Measurements from ENCODE around the gene ELP4. TPM values are rescaled to one million over a fixed set of nuclear protein-coding genes. Genes with fewer than 3 reads are reported as not detected.

Gene ELP4
- total RNA-seq, 1 donor from 2014 or later: 37.1 TPM

DNA sequence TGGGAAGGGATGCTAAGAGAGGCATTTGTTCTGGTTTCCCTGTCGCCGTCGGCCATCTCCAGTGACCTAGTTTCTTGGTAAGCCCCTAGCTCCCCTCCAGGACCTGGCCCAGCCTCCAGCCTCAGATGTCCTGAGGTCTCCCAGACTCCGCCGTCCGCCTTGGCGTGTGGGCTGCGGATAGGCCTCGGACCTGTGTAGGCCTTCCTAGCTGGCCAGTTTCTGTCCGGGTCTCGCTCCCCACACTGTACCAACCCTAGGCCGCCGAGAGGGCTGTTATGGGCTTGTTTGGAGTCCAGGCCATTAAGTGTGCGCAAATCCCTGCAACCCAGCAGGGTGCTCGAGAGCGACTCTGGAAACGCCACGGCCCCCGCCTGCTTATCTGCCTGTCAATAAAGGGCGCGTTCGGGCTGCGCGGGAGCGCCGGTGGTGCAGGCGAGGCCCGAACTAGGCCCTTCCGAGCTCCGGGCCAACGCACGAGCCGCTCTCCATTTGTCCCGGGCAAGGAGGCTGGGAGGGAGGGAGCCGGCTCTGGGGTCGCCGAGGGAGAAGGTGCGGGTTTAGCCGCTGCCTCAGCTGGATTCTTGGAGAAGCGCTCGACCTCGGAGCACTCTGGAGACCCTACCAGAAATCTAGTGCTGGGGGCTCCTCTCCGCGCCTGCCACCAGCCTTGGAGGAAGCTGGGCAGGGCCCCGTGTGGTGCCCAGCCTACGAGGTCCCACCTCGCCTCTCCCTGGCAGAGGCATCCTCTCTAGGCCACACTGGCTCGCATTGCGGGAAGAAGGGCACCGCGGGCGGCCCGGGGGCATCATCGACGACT, 310.3 kb downstream of the ELP4 start:
- peaks cover 14 to 25% of the 10 kb centered on the region in 2 donors for H3K4me1 ChIP-seq
- TF ChIP-seq, protein P1, sequence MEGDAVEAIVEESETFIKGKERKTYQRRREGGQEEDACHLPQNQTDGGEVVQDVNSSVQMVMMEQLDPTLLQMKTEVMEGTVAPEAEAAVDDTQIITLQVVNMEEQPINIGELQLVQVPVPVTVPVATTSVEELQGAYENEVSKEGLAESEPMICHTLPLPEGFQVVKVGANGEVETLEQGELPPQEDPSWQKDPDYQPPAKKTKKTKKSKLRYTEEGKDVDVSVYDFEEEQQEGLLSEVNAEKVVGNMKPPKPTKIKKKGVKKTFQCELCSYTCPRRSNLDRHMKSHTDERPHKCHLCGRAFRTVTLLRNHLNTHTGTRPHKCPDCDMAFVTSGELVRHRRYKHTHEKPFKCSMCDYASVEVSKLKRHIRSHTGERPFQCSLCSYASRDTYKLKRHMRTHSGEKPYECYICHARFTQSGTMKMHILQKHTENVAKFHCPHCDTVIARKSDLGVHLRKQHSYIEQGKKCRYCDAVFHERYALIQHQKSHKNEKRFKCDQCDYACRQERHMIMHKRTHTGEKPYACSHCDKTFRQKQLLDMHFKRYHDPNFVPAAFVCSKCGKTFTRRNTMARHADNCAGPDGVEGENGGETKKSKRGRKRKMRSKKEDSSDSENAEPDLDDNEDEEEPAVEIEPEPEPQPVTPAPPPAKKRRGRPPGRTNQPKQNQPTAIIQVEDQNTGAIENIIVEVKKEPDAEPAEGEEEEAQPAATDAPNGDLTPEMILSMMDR (IDR thresholded peaks at IDR 0.05): no peak
- H3K4me3 ChIP-seq: no peak overlapping the region
- intact Hi-C loops (cut with DNase I): loop anchor here (10.0 kb wide), 1 partner anchor 265 kb away; no protein-coding TSS in a partner anchor
- no peak overlapping the region for H3K27ac ChIP-seq
- peaks cover 41% of the 10 kb centered on the region for H3K27me3 ChIP-seq
- DNase-seq (ENCODE audit: low spot score in 2 of 2): no peak
- no peaks in the 10 kb centered on the region for H3K9me3 ChIP-seq
- no peaks in the 10 kb centered on the region for H3K36me3 ChIP-seq

DNA sequence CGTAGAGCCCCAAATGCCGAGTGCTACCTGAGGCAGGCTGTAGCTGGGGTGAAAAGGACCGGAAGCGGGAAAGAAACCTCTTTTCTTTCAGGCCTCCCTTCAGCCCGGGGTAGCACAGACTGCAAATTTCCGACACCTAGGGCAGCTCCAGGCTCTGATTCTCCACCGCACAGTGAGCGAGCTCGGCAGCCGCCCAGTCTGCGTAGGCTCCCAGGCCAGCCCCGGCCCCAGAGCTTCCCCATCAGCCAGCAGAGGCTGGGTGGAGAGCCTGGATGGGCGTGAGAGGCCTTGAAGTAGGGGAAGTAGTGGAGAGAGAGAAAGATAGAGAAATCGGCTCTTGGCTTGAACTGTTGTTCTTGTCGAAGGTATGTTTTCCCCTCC, 310.9 kb downstream of the ELP4 start:
- H3K36me3 ChIP-seq: no peaks in the 10 kb centered on the region
- H3K9me3 ChIP-seq: no peaks in the 10 kb centered on the region
- no peak overlapping the region for H3K27ac ChIP-seq
- no peak overlapping the region for H3K4me3 ChIP-seq
- no peak for DNase-seq (ENCODE audit: low spot score in 2 of 2)
- TF ChIP-seq, protein P1 (IDR thresholded peaks at IDR 0.05): no peak
- intact Hi-C loops (cut with DNase I): no loop called here
- peaks cover 40% of the 10 kb centered on the region for H3K27me3 ChIP-seq
- peaks cover 14 to 25% of the 10 kb centered on the region in 2 donors for H3K4me1 ChIP-seq

DNA sequence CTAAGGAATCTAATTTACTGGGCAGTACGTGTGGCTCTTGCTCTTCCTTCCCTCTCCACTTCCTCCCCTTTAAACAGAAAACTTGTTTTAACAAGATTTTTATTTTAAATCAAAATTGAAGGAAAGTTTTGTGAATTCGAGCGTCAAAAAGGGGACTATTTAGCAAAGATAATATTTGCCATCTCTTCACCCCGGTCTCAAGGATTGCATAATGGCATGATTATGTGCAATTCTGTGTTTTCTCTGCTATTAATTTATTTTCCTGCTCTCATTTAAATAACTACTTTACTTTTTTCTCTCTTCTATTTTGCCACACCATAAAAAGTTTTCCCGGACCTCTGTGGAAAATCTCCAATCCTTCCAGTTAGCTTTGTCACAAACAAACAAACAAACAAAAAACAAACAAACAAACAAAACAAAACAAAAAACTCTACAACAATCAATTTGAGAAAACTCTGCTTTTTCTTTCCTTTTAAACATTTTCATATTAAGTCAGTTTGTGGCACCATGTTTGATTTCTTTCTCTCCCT, 311.7 kb downstream of the ELP4 start:
- DNase-seq (ENCODE audit: low spot score in 2 of 2): no peak
- no peaks in the 10 kb centered on the region for H3K9me3 ChIP-seq
- H3K27me3 ChIP-seq: peaks cover 43% of the 10 kb centered on the region
- H3K4me1 ChIP-seq: peaks cover 14 to 17% of the 10 kb centered on the region in 2 donors
- TF ChIP-seq, protein P1 (IDR thresholded peaks at IDR 0.05): no peak
- no peaks in the 10 kb centered on the region for H3K36me3 ChIP-seq
- intact Hi-C loops (cut with DNase I): no loop called here
- no peak overlapping the region for H3K27ac ChIP-seq
- H3K4me3 ChIP-seq: no peak overlapping the region

DNA sequence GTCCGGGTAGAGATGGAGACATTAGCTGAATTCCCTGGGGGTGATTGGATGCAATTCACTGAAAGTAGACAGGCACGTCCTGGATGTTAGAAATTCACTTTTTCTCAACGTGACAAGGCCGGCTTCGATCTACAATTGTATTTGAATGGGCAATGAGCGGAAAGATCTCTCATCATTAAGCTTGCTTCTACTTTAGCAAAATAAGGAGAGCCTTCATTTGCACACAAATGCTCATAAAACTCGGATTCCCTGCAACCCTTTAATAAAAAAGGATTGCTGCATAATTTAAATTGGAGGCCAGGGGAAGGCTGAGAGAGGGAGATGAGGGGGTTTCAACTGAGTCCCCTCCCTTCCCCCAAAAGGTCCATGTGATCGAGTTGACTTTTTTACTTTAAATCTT, 312.2 kb downstream of the ELP4 start:
- H3K4me3 ChIP-seq: no peak overlapping the region
- H3K9me3 ChIP-seq: no peaks in the 10 kb centered on the region
- intact Hi-C loops (cut with DNase I): no loop called here
- no peak overlapping the region for H3K27ac ChIP-seq
- peaks cover 10 to 13% of the 10 kb centered on the region in 2 donors for H3K4me1 ChIP-seq
- H3K27me3 ChIP-seq: peaks cover 43% of the 10 kb centered on the region
- H3K36me3 ChIP-seq: no peaks in the 10 kb centered on the region
- TF ChIP-seq, protein P1 (IDR thresholded peaks at IDR 0.05): no peak
- DNase-seq (ENCODE audit: low spot score in 2 of 2): no peak

DNA sequence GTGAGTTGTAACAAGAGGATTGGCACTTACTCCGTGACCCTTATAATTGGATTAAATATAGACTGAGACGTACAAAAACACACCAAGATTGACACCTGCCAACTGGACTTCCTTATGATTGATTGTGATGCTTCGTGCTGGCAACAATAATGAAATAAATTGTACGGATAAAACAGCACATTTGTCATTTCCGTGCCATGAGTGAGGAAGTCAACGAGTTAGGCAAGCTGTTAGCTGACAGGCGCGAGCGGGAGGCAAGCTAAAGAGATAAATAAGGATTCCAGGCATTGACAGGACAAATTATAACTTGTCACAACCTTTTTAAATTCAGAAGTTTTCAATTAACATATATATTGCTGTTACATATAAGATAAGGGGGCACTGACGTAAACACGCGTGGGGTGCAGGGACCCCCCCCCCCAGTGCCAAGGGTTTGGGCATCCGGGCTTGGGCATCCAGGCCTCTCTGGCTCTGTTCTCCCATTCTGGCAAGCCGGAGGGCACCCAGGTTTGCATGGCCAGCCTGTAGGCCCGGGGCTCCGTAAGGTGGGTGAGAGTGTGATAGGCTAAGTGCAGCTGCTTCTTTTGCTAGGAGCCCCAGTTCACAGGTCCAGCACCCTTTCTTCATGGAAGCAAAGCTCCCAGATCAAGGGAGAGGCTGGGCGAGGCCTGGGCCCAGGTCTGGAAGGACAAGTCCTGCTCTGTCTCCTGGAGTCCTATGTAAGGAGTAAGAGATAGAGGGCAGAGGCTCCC, 312.8 kb downstream of the ELP4 start:
- intact Hi-C loops (cut with DNase I): no loop called here
- Histone ChIP-seq H3K4me3 (no peak overlapping the region), H3K9me3 (no peaks in the 10 kb centered on the region), H3K4me1 (peaks cover 6 to 14% of the 10 kb centered on the region in 2 donors), H3K27me3 (peaks cover 44% of the 10 kb centered on the region), H3K36me3 (no peaks in the 10 kb centered on the region), H3K27ac (no peak overlapping the region)
- TF ChIP-seq, protein P1 (IDR thresholded peaks at IDR 0.05): no peak
- no peak for DNase-seq (ENCODE audit: low spot score in 2 of 2)
